HG03520 (cell line): Measurements from ENCODE around the gene NEK7.
A peak's percentile ranks its signal among the peaks of the same experiment; 100 is the strongest.

Source experiments
- ATAC-seq: cut with Tn5 transposase; IDR thresholded peaks from one replicate; pipeline ENCODE4 v1.9.1; 2021; ENCODE audit warnings: mild to moderate bottlenecking, moderate library complexity; ENCODE audit not compliant: unreplicated experiment

Gene NEK7

DNA sequence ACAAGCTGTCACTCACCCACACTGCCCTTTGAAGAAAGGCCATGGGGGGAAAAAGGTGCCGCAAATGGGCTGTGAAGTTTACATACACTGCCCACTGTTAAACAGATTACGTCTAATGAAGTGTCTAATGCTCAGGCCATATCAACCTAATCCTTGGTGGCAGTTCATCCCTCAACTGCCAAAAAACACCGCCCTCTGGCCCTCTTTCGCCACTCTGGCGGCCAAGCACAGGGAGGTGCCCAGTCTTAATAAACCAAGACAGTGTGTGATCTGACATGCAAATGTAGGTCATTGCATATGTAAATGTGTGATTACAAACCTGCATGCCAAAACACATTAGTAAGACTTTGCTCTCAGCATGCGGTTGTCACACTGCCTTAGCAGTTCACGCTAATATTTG is 89.5 kb downstream of the NEK7 start:
- no peak for ATAC-seq

GRCh38 chr1:198253259-198253658 is 96.5 kb downstream of the NEK7 start:
- ATAC-seq: peak; percentile 68

- ATAC-seq: peak; percentile 98
These were observed 96.9 kb downstream of the NEK7 start for GRCh38 chr1:198253668-198254067.

DNA sequence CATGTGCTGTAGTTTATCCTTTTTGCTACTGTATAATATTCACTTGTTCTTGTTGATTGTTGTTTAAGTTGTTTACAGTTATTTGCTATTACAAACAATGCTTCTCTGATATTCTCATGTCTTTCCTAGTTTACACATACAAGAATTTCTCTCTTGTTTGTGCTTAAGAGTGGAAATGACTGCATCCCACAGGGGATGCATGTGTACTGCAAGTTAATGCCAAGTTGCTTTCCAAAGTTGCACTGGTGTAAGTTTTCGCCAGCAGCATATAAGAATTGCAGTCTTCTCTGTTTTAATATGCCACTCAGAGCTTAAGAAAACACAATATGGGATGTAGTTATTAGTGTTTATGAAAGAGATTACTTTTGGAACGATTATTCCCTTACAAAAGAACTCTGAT is 97.7 kb downstream of the NEK7 start:
- no peak for ATAC-seq

GRCh38 chr1:198254948-198255347 is 98.2 kb downstream of the NEK7 start:
- no peak for ATAC-seq

- no peak for ATAC-seq
These were observed 99.0 kb downstream of the NEK7 start for GRCh38 chr1:198255784-198256183.

DNA sequence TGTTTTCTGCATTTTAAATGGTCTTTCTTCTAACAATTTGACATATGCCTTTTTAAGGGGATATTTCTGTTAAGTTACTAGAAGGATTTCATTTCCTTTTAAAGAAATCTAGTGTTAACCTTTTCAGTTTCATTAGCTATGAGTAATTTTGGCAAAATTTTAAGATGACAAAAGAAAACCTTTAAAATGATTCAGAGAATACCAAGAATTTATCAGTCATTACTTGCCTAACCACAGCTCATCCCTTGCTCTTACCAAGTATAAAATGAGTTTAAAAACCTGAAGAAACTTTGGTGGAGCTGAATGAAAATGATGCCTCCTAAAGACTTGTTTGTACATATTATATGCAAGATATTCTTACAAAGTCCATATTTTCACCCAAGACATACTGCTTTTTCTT is 101.7 kb downstream of the NEK7 start:
- ATAC-seq: peak; percentile 60

DNA sequence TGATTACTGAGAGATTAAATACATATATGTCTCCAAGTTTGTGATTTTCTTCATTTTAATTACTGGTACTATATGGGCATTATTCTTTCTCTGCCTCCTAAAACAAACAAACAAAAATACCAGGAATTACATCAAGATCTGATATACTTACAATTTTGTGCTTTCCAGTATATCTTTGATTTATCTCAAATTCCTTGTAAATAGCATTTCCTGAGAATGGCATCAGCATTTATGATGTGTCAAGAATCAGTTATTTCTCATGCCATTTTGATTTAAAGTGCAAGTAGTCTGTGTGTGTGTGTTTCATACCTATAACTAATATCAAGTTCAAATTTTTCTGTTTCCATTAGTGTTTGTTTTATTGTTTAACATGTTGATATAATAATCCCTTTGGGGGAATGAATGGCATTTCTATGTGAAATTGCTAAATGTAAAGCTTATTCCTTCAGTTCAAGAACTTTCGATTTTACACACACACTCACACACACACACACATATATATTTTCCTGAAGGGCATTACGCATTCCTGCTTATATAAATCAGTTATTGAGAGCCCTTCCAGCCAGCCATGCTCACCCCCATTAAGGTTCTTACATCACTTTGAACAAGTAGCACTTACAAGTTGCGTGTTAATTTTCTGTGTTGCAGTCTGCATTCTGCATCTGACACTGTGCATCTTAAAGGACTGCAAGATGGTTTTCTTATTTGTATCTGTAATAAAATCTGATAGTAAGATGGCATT is 102.7 kb downstream of the NEK7 start:
- no peak for ATAC-seq

DNA sequence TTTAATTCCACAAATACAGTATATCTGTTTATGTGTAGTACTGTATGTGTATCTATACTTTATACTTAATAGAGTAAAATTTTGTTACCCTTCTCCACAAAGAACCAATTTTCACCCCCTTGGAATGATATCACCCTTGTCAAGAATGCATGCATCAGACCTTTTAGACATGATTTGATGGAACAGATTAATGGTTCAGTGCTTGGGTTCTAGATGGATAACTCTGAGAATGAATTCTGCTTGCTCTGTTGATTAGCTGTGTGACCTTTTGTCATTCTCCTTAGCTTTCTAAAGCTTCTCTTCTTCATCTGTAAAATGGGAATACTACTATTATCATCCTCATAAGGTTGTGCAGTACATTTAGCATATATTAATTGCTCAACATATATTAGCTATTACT is 105.1 kb downstream of the NEK7 start:
- ATAC-seq: no peak

DNA sequence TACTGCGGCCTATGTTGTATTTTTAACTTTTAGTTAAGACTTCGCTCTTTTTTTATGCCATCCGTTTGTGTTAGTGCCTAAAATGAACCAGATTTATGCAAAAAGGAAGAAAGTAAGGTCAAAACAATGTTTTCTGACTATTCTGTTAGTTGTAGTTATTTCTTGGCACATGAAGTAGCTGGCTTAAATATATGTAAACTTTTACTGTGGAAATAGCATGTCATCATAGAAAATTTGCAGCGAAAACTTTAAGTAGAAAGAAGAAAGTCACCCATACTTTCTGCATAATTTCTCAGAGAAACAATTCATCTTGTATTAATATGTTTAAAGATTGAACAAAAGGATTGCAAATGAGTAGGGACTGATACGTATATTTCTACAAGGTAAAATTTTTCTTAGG is 106.4 kb downstream of the NEK7 start:
- no peak for ATAC-seq

- ATAC-seq: no peak
These were observed 107.5 kb downstream of the NEK7 start for GRCh38 chr1:198264282-198264681.

DNA sequence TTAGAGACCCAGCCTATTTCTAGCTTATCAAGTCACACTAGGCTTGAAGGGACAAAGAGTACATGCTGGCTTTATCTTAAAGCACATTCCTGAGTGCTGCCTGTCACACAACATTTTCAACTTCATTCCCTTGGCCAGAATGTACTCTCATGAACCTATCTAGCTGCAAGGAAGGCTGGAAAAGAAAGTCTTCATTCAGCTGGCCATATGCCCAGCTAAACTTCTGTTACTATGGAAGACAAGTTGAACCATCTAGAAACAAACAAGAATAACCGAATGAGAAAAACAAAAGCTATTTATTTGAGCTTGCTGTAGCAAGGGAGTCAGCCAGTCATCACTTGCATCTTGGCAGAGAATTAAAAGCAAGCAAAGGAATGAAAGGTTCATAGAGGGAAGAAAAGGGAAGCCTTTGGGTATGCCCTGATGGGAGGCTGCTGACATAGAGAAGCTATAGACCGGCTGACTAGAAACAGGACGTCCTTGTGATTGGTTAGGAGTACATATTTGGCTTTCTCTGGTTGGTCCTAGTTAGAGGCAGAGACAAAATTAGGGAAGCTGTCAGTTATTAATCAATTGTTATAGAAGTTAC is 108.4 kb downstream of the NEK7 start:
- ATAC-seq: no peak

DNA sequence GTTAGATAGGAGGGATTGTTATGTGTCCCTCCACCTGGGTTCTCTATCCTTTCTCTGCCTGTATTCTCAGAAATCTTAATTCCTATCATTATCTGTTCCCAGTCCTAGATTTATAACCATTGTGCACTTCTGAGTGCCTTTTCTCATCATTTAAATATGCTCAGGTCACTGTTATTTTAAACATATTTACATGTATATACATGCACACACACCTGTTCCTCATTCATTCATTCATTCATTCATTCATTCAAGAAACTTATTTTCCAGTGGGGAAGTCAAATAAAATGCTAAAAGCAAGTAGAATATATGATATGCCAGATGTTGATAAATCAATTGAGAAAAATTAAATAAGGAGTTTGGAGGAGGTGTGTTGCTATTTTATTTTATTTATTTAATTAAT is 110.3 kb downstream of the NEK7 start:
- no peak for ATAC-seq

GRCh38 chr1:198267921-198268320 is 111.1 kb downstream of the NEK7 start:
- no peak for ATAC-seq

DNA sequence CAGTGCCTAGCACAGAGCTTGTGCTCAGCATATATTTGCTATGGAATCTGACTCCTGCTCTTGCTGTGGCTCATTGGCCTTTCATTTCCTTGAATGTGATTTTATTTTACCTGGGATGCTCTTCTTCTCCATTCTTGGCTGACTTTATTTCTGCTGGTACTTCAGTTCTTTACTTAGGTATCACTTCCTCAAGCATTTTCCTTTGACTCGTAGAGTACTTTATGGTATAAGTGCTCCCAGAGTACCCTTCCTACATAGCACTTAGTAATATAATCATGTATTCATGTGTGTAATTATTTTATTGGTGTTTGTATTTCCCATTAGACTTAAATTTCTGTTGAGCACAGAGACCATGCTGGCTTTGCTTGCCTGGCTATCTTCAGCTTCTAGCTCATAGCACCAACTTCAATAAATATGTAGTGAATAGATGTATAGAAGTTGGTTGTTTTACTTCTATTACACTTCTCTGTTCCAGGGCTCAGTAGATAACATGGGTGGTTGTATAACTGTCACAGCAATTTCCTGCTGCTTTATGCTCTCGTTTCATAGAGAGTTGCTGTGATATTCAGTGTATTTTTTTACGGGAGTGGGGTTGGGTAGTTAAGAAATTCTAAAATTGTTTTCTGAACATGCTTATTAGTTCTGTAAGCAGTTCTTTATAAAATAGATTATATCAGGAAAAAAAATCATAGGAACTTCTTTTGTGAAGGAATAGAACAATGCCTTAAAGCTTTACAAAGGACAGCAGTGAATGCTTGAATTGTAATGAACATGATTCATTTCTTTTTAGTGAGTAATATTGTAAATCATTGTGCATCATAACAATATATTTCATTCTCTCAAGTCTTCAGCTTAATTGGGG is 112.2 kb downstream of the NEK7 start:
- no peak for ATAC-seq

- no peak for ATAC-seq
These were observed 112.8 kb downstream of the NEK7 start for GRCh38 chr1:198269646-198269940.

DNA sequence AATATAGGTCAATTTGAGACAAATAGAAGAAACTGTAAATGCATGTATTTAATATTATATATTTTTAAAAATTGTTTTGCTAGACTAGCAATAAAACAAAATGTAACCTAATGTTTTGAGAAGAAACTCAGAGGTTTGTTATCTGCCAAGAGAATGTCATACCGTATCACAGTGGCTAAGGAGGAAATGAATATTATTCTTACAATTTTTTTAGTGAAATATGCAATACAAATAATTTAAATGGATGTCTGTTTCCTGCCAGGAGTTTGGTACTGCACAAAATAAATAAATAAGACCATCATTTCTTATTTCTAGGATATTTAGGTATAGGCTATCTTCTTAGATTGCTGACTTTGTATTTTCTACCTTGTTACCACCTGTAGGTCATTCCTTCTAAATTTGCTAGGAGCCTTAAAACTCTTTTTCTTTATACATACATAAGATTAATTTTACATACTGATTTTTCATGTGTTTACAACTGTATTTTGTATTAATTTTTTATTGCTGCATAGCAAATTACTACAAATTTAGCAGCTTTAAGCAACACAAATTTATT is 113.6 kb downstream of the NEK7 start:
- ATAC-seq: no peak

- no peak for ATAC-seq
These were observed 114.7 kb downstream of the NEK7 start for GRCh38 chr1:198271467-198271866.

GRCh38 chr1:198272492-198272891 is 115.7 kb downstream of the NEK7 start:
- no peak for ATAC-seq

DNA sequence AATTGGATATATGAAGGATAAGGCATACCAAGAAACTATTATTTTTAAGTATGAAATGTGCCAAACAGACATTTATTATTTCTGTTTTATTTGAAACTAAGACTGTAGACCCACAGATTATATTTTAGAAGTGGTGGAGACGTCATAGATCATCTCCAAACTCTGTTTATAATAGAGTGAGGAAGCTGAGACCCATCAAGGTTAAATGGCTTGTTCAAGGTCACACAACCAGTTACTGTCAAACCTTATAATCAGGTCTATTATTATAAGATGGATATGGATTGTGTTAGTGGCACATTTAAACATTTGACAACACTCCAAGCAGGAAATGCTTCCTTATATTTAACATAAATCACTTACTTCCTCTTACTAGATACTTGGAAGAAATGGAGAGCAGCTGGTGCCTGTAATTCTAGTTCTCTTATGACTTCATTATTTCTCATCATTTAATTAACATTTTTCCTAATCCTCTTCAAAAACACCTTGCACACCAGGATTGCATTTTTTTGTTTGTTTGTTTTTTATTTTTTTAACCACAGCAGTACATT is 117.0 kb downstream of the NEK7 start:
- no peak for ATAC-seq

- ATAC-seq: no peak
These were observed 118.8 kb downstream of the NEK7 start for GRCh38 chr1:198275597-198275996.

- ATAC-seq: no peak
These were observed 119.4 kb downstream of the NEK7 start for GRCh38 chr1:198276241-198276640.
